HG02884 (cell line): ENCODE results near the gene FRMD3.

Experiments used
- ATAC-seq: cut with Tn5 transposase; IDR thresholded peaks from one replicate; pipeline ENCODE4 v1.9.1; 2021; ENCODE audit warnings: mild to moderate bottlenecking, moderate library complexity; ENCODE audit not compliant: unreplicated experiment

Gene FRMD3

GRCh38 chr9:83242066-83242465 is 296.1 kb downstream of the FRMD3 start:
- ATAC-seq: no peak

- ATAC-seq: no peak
Measured at GRCh38 chr9:83240671-83241070, 297.5 kb downstream of the FRMD3 start.

GRCh38 chr9:83239747-83240146 is 298.5 kb downstream of the FRMD3 start:
- no peak for ATAC-seq

- no peak for ATAC-seq
Measured at GRCh38 chr9:83238871-83239640, 299.1 kb downstream of the FRMD3 start.

- ATAC-seq: no peak
Measured at GRCh38 chr9:83236029-83236696, 302.0 kb downstream of the FRMD3 start.

- no peak for ATAC-seq
Measured at GRCh38 chr9:83235526-83235925, 302.7 kb downstream of the FRMD3 start.

GRCh38 chr9:83234541-83234940 is 303.7 kb downstream of the FRMD3 start:
- ATAC-seq: no peak

GRCh38 chr9:83233647-83234046 is 304.6 kb downstream of the FRMD3 start:
- no peak for ATAC-seq

GRCh38 chr9:83231039-83231438 is 307.2 kb downstream of the FRMD3 start:
- ATAC-seq: no peak

GRCh38 chr9:83220730-83221129 is 317.5 kb downstream of the FRMD3 start:
- ATAC-seq: peak; percentile 94

GRCh38 chr9:83219924-83220438 is 318.2 kb downstream of the FRMD3 start:
- ATAC-seq: no peak

GRCh38 chr9:83219154-83219923 is 318.9 kb downstream of the FRMD3 start:
- ATAC-seq: peak; percentile 38

- ATAC-seq: no peak
Measured at GRCh38 chr9:83218411-83219090, 319.6 kb downstream of the FRMD3 start.

GRCh38 chr9:83209188-83209731 is 328.9 kb downstream of the FRMD3 start:
- no peak for ATAC-seq

GRCh38 chr9:83208065-83208850 is 329.9 kb downstream of the FRMD3 start:
- no peak for ATAC-seq

- ATAC-seq: no peak
Measured at GRCh38 chr9:83204047-83204446, 334.2 kb downstream of the FRMD3 start.

GRCh38 chr9:83200531-83200930 is 337.7 kb downstream of the FRMD3 start:
- ATAC-seq: no peak

- no peak for ATAC-seq
Measured at GRCh38 chr9:83199832-83200231, 338.4 kb downstream of the FRMD3 start.

GRCh38 chr9:83199240-83199639 is 339.0 kb downstream of the FRMD3 start:
- ATAC-seq: no peak

- no peak for ATAC-seq
Measured at GRCh38 chr9:83198371-83198770, 339.8 kb downstream of the FRMD3 start.
